HL-60 (cell line): ENCODE measurements around the gene GPR4.

Experiments
- DNase-seq, 2 experiments: peaks; one replicate each; pipeline ENCODE4 v3.0.0-alpha.2; 2010 to 2020; ENCODE audit warnings: low read depth in 1 of 2, low spot score in 1 of 2
- H3K27ac ChIP-seq: fragments of 250-450 bp; sonication (Bioruptor Pico); replicated peaks from 2 replicates; pipeline ENCODE4 v1.5.1; 2020; ENCODE audit warnings: mild to moderate bottlenecking, moderate library complexity
- H3K27me3 ChIP-seq: fragments of 250-450 bp; sonication (Bioruptor Pico); 2 replicates; pipeline ENCODE4 v1.5.1; 2021; ENCODE audit warnings: mild to moderate bottlenecking, moderate library complexity; ENCODE audit not compliant: insufficient read depth, poor library complexity, severe bottlenecking
- H3K4me3 ChIP-seq: replicated peaks from 2 replicates; pipeline ENCODE4 v1.5.1; 2011; ENCODE audit warnings: mild to moderate bottlenecking, control low read depth, low read length; ENCODE audit not compliant: insufficient read depth
- CTCF ChIP-seq: IDR thresholded peaks from one replicate; pipeline ENCODE4 v1.5.1; 2011; ENCODE audit warnings: low read length, control low read depth, inconsistent platforms; ENCODE audit not compliant: insufficient read depth
- GABPA ChIP-seq: IDR thresholded peaks from 2 replicates; pipeline ENCODE4 v1.6.1; 2012; ENCODE audit warnings: low read depth
- POLR2AphosphoS5 ChIP-seq: IDR thresholded peaks from 2 replicates; pipeline ENCODE4 v1.6.1; 2012; ENCODE audit warnings: low read depth
- REST ChIP-seq: IDR thresholded peaks from 2 replicates; pipeline ENCODE4 v1.6.1; 2012; ENCODE audit warnings: low read depth; ENCODE audit not compliant: insufficient replicate concordance
- SPI1 ChIP-seq: IDR thresholded peaks from 2 replicates; pipeline ENCODE4 v1.6.1; 2012; ENCODE audit warnings: low read depth, mild to moderate bottlenecking, borderline replicate concordance

Gene GPR4

DNA sequence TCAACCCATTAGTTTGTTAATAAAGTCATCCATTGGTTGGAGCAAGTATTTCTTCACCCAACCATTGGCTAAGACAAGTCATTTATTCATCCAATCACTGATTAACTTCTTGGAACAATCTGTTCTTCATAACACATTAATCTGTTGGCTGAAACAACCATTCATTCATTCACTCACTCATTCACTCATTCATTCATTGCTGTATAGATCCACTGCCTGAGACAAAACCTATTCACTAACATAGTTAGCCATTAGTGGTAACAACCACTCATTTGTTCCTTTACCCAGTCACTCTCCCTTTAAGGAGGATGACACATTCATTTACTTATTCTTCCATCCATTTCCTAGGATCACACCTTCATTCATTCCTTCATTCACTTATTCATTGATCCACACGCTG lies 22.0 kb upstream of the GPR4 start:
- Histone ChIP-seq H3K27me3 (no peaks in the 10 kb centered on the region), H3K4me3 (no peak overlapping the region), H3K27ac (no peak overlapping the region)
- no peak for DNase-seq
- no peak for TF ChIP-seq GABPA
- TF ChIP-seq REST: no peak
- TF ChIP-seq CTCF: no peak
- no peak for TF ChIP-seq POLR2AphosphoS5
- no peak for TF ChIP-seq SPI1

- TF ChIP-seq SPI1: no peak
- TF ChIP-seq GABPA: no peak
- no peak for TF ChIP-seq REST
- H3K4me3 ChIP-seq: no peak overlapping the region
- no peak overlapping the region for H3K27ac ChIP-seq
- no peaks in the 10 kb centered on the region for H3K27me3 ChIP-seq
- DNase-seq: no peak
Observed at GRCh38 chr19:45621976-45622503, 20.0 kb upstream of the GPR4 start.

GRCh38 chr19:45621389-45621788 lies 19.4 kb upstream of the GPR4 start:
- no peak for DNase-seq
- Histone ChIP-seq H3K27ac (no peak overlapping the region), H3K4me3 (no peak overlapping the region), H3K27me3 (no peaks in the 10 kb centered on the region)
- no peak for TF ChIP-seq GABPA
- no peak for TF ChIP-seq POLR2AphosphoS5
- TF ChIP-seq SPI1: no peak
- no peak for TF ChIP-seq CTCF
- no peak for TF ChIP-seq REST

GRCh38 chr19:45616704-45617017 lies 14.6 kb upstream of the GPR4 start:
- no peak overlapping the region for H3K27ac ChIP-seq

More at GRCh38 chr19:45616704-45617017, 14.6 kb upstream of the GPR4 start:
- no peak for DNase-seq
- Histone ChIP-seq H3K4me3 (no peak overlapping the region), H3K27me3 (no peaks in the 10 kb centered on the region)
- TF ChIP-seq REST (no peak), GABPA (no peak), SPI1 (no peak), CTCF (no peak), POLR2AphosphoS5 (no peak)
